ENCODE measurements around the gene RGCC.
"Not testable (repeated sequence)": the region's sequence is repeated elsewhere in the genome, so short reads cannot be mapped to it uniquely, and the experiment has no call there.

The RGCC gene

DNA sequence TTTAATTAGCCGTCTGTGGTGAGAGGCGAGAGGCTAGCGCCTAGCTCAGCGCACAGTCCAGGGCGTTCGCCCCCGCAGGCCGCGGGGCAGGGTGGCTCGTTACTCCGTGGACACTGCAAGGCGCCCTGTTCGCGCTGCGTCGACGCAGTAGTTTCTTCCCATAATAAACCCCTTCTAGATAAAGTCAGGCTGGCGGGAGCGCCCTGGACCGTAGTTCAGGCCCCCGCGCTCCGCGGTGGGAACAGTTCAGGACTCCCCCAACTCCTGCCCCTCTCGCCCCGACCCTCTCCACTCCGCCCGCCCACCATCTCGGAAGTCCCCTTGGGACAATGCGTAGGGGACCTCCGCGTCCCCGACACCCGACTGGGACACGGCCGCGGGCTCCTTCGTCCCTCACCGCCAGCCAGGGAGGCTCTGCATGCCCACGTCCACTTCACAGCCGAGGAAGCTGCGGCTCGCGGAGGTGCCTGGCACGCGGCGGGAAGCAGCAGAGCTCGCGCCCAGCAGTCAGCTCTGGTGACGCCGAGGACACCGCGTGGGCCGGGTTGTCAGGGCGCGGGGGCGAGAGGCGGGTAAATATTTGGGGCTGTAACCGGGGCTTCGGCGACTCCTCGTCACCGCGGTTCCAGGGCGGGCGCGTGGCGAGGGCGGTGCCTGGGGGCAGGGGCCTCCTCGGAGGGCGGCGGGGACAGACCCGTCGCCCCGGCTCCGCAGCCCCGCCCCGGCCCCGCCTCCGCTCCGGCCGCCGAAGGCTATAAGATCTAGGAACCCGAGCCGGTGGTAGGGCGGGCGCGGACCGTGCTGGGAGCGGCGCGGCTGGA lies at the start of gene RGCC:
TSS of gene RGCC (plus strand) at position 783 of the 821 bp plus-strand sequence. CDS start 158 bp downstream, outside the sequence.
- DNase-seq (ENCODE audit: low read depth): peak; percentile 56

GRCh38 chr13:41408121-41408520 lies 49.2 kb upstream of the RGCC start:
- DNase-seq (ENCODE audit: low read depth): no peak

DNA sequence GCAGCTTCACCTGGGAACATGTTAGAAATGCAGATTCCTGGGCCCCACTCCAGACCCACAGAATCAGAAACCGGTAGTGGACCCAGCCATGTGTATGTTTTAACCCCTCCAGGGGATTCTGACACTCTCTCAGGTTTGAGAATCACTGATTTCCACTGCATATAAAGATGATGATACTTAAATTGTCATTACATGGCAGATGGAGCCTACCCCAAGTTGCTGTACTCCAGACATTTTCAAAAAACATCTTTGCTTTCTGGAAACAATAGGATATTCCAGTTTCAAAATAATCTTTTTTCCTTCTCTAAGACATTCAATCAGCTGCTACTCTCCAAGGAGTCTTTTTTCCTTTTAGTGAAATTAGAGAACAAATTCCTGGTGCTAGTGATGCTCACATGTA lies 48.6 kb upstream of the RGCC start:
- no peak for DNase-seq (ENCODE audit: low read depth)

DNA sequence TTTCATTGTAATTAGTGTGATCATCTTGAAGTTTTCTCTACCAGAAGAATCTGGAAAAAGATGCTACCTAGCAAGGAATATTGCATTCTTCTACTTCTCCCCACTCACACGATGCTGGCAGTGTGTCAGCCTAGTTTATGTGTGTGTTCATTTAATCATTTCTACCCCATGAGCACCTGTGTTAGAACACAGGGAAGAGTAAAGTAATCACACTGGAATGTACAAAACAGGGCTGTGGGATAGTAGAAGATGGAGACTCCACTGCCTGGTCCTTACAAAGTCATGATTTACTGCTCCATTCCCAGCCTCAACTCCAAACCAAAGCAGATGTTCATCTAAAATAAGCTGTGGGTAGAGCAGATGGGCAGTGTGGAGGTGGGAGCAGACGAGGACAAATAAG lies 47.7 kb upstream of the RGCC start:
- DNase-seq (ENCODE audit: low read depth): no peak

DNA sequence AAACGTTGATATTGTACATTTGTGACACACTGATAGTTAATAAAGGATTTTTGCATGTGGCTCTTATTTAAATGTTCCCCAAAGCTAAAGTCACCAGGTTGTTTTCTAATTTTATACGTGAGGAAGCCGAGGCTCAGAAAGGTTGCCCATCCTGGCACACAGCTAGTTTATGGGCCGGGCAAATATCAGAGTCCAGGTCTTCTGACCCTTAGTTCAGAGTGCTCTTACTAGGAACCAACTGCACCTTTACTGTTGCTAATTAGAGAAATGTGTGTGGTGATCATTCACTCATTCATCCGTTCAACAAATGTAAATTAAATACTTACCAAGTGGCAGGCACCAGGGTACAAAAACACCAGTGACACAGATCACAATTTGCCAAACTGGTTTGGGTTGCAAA lies 46.3 kb upstream of the RGCC start:
- DNase-seq (ENCODE audit: low read depth): no peak

DNA sequence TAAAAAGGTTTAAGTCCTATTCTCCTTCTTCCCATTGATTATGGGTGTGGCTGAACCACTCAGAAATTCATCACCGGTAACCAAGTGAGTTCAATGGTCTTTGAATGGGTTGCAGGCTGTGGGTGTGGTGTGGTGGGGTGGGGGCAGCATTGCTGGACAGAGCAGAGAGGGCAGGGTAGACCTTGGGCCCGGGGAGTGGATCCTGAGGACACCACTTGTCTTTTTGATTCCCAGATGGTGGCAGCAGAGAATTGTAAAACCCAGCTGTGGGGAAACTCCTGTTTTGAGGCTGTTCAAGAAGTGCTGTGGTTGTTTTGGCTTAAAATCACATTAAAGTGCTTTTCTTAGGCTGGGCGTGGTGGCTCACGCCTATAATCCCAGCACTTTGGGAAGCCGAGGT lies 45.8 kb upstream of the RGCC start:
- DNase-seq (ENCODE audit: low read depth): peak; percentile 64

DNA sequence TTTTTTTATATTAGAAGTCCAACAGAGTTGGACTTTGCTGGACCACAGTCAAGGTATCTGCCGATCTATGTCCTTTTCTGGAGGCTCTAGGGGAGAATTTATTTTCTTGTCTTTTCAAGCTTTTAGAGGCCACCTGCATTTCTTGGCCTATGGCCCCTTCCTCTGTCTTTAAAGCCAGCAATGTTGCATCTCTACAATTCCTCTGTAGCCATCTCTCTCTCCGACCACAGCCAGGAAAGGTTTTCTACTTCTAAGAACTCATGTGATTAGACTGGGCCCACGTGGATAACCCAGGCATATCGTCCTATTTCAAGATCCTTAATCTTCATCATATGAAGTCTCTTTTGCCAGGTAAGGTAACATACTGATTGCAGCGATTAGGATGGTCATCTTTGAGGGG lies 43.5 kb upstream of the RGCC start:
- DNase-seq (ENCODE audit: low read depth): no peak

GRCh38 chr13:41416276-41416675 lies 41.1 kb upstream of the RGCC start:
- peak; percentile 27 for DNase-seq (ENCODE audit: low read depth)

GRCh38 chr13:41418027-41418426 lies 39.3 kb upstream of the RGCC start:
- DNase-seq (ENCODE audit: low read depth): peak; percentile 58

DNA sequence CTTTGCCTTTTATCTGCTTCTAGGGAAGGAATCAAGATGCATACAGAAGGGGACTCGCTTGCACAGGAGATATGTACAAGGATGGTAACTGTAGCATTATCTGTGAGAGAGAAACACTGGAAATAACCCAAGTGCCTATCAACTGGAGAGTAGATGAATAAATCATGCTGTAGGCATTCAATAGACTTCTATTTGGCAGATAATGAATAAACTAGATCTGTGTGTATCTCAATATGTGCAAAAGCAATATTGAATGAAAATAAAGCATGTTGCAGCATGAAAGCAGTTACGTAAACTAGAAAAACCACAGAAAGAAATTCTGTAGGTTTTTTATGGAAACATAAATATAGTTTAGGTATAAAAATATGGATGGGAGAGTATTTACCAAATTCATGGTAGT lies 38.6 kb upstream of the RGCC start:
- no peak for DNase-seq (ENCODE audit: low read depth)

DNA sequence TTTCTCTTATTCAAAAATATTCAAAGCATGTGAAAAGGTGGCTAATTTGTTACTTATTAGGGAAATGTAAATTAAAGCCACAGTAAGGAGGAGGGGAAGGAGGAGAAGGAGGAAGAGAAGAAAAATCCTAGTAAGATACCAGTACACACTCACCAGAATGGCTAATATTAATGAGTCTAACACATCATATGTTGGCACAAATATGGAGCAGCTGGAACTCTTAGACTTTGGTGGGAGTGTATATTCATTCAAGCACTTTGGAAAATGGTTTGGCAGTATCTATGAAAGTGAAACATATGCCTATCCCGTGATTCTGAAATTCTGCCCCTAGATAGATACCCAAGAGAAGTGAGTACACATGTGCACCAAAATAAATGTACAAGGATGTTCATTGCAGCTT lies 38.1 kb upstream of the RGCC start:
- DNase-seq (ENCODE audit: low read depth): no peak

- DNase-seq (ENCODE audit: low read depth): no peak
These were observed 37.2 kb upstream of the RGCC start for GRCh38 chr13:41420146-41420545.

DNA sequence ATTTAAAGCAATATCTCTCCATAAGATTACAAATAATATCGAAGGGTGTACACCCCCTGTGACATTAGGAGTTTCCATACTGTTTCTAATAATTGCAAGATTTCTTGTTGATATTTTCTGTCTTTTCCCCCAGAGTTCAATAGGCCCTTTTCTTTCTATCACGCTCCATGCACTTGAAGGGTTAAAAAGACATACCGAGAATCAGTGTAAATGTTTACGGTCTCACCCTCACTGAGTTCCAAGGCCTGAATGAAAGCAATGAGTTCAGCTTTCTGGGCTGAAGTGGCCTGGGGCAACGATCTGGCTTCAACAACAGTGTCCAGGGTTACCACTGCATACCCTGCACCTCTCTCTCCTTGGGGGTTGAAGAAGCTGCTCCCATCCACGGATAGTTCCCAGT lies 36.0 kb upstream of the RGCC start:
- DNase-seq (ENCODE audit: low read depth): not testable (repeated sequence)

DNA sequence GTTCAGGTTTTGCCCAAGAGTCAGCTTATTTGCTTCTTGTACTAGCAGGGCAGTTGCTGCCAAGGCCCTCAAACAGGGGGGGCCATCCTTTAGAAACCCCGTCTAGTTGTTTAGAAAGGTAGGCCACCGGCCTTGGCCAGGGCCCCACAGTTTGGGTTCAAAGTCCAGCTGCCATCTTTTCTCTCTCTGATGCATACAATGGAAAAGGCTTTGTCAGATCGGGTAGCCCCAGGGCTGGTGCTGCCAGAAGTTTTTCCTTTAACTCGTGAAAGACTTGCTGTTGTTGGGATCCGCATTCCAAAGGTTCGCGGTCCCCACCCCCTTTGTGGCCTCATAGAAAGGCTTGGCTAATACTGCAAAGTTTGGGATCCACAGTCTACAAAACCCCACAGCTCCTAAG lies 35.4 kb upstream of the RGCC start:
- not testable (repeated sequence) for DNase-seq (ENCODE audit: low read depth)

GRCh38 chr13:41423259-41423658 lies 34.1 kb upstream of the RGCC start:
- DNase-seq (ENCODE audit: low read depth): not testable (repeated sequence)

GRCh38 chr13:41424675-41425074 lies 32.7 kb upstream of the RGCC start:
- DNase-seq (ENCODE audit: low read depth): not testable (repeated sequence)

GRCh38 chr13:41426047-41426446 lies 31.3 kb upstream of the RGCC start:
- DNase-seq (ENCODE audit: low read depth): no peak

- DNase-seq (ENCODE audit: low read depth): no peak
These were observed 29.7 kb upstream of the RGCC start for GRCh38 chr13:41427666-41428065.

- DNase-seq (ENCODE audit: low read depth): no peak
These were observed 29.2 kb upstream of the RGCC start for GRCh38 chr13:41428155-41428554.

DNA sequence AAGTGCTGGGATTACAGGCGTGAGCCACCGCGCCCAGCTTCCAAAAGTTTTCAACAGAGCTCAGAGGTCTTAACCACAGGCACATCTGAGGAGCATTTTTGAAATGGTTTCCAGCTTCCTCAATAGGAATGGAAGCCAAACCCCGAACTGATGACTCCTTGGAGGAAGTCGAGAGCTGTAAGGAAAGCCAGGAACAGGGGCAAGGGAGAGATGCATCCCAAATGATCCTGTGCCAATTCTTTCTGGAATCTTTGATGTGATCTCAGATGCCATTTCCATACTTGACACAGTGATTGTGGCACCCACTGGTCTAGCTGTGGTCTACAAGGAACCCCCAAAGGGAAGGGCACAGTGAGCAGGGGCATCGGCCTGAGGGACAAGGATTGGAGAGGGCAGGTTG lies 23.3 kb upstream of the RGCC start:
- DNase-seq (ENCODE audit: low read depth): not testable (repeated sequence)

- DNase-seq (ENCODE audit: low read depth): no peak
These were observed 22.4 kb upstream of the RGCC start for GRCh38 chr13:41434831-41435520.

DNA sequence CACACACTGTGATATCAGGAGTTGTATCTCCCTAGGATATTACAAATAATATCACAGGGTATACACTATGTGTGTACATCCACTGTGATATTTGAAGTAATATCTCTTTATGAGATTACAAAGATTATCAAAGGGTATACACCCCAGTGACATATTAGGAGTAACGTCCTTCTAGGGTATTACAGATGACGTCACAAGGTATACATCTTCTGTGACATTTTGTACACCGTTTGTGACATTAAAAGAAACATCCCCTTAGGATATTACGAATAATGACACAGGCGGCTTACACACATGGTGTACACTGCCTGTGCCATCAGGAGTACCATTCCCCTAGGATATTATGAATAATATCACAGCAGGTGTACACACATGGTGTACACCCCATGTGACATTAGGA lies 13.4 kb upstream of the RGCC start:
- no peak for DNase-seq (ENCODE audit: low read depth)

DNA sequence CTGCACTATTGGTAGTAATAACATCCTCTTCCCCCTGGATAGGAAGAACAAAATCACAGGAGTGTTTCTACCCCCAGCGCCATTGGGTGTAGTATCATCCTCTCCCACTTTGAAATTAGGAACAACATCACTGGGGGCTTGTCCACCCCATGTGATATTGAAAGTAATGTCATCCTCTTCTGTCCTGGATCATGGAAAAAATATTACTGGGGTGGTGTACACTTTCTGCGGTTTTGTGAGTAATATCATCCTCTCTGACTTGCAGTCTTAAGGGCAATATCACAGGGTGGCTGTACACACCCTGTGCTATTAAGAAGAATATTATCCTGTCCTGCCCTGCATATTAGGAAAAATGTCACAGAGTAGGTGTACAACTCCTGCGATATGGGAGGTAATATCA lies 4.9 kb upstream of the RGCC start:
- no peak for DNase-seq (ENCODE audit: low read depth)

GRCh38 chr13:41453620-41454019 lies 3.7 kb upstream of the RGCC start:
- DNase-seq (ENCODE audit: low read depth): no peak
